Endothelial cell of umbilical vein (primary cell): Measurements from ENCODE around the gene CELF2.

Experiments used
- EZH2 ChIP-seq: IDR thresholded peaks from 2 replicates; pipeline ENCODE4 v1.6.1; 2012; ENCODE audit warnings: borderline replicate concordance, low read depth, mild to moderate bottlenecking, moderate library complexity, low read length, inconsistent platforms; ENCODE audit not compliant: severe bottlenecking
- JUN ChIP-seq: IDR thresholded peaks from 2 replicates; pipeline ENCODE4 v1.6.1; 2011; ENCODE audit warnings: borderline replicate concordance, low read depth; ENCODE audit not compliant: insufficient read length, insufficient read depth
- POLR2A ChIP-seq: IDR thresholded peaks from 2 replicates; pipeline ENCODE4 v1.6.1; 2012; ENCODE audit warnings: low read depth, mild to moderate bottlenecking, control low read depth, low read length
- POLR2AphosphoS5 ChIP-seq: IDR thresholded peaks from 2 replicates; pipeline ENCODE4 v1.6.1; 2012; ENCODE audit warnings: low read depth, mild to moderate bottlenecking, control low read depth, low read length, moderate library complexity; ENCODE audit not compliant: insufficient read depth
- TF ChIP-seq, protein P1 (sequence below), 2 donors: IDR thresholded peaks; 1 replicate in 1 of 2; 2 replicates in 1 of 2; pipeline ENCODE4 v1.5.1; 2011; ENCODE audit warnings: low read length in 2 of 2, mild to moderate bottlenecking in 2 of 2, moderate library complexity in 2 of 2, control low read depth in 1 of 2, inconsistent platforms in 1 of 2, low read depth in 1 of 2; ENCODE audit not compliant: insufficient read depth in 1 of 2; ENCODE audit errors: extremely low read depth in 1 of 2
- TF ChIP-seq, protein P2 (sequence below): IDR thresholded peaks from 2 replicates; pipeline ENCODE4 v1.6.1; 2011; ENCODE audit not compliant: insufficient read depth, insufficient read length

DNA sequence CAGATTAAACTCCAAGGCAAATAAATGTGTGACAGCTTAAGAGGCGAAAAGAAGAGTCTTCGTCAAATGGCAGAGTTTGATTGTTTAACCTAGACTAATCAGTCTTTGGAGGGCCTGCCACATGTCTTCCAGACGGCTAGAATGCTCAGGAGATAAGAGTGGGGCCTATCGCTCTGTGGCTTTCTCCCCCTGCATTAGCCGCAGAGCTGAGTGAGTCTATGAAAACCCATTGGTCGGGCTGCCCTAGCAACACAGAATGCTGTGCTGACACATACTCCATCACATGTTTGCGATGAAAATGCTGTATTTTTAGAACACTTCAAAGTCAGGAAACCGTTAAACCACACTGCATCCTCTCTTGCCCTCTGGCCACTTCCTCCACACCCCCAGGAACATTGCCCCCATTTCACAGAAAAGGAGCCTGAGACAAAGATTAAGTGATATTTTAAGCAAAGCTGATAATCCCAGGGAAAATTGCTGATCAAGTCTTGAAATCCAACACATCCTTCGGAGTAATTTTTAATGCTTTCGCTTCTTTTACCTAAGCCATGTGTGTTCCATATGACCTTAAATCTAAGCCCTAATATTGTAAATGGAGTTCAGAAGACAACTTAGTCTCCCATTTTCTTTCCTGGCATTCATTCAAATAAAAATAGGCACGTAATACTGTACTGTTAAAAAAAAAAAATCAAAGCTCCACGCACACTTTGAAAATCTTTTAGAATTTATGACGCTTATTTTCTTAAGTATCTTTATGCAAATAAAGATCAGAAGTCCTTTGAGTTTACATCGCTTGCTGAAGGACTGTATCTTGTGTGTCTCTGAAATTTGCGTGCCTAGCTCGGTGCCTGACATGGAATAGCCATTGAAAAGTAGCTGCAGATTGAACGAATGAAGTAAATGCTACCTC lies 161.2 kb downstream of the CELF2 start:
- TF ChIP-seq POLR2A (no peak), EZH2 (no peak), JUN (no peak), POLR2AphosphoS5 (no peak)
- TF ChIP-seq, protein P1, sequence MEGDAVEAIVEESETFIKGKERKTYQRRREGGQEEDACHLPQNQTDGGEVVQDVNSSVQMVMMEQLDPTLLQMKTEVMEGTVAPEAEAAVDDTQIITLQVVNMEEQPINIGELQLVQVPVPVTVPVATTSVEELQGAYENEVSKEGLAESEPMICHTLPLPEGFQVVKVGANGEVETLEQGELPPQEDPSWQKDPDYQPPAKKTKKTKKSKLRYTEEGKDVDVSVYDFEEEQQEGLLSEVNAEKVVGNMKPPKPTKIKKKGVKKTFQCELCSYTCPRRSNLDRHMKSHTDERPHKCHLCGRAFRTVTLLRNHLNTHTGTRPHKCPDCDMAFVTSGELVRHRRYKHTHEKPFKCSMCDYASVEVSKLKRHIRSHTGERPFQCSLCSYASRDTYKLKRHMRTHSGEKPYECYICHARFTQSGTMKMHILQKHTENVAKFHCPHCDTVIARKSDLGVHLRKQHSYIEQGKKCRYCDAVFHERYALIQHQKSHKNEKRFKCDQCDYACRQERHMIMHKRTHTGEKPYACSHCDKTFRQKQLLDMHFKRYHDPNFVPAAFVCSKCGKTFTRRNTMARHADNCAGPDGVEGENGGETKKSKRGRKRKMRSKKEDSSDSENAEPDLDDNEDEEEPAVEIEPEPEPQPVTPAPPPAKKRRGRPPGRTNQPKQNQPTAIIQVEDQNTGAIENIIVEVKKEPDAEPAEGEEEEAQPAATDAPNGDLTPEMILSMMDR (IDR thresholded peaks at IDR 0.05; ENCODE audit: extremely low read depth in 1 of 2, insufficient read depth in 1 of 2, low read depth in 1 of 2, low read length in 2 of 2), result no peak
- TF ChIP-seq, protein P2, sequence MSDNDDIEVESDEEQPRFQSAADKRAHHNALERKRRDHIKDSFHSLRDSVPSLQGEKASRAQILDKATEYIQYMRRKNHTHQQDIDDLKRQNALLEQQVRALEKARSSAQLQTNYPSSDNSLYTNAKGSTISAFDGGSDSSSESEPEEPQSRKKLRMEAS, result no peak
